Inflammatory macrophage treated with lipopolysaccharide for 4 hours (primary cell): ENCODE results near the gene COL6A1.
A peak's percentile ranks its signal among the peaks of the same experiment; 100 is the strongest.

Experiments
- DNase-seq: peaks from one replicate; pipeline ENCODE4 v3.0.0-alpha.2; 2020

The COL6A1 gene

GRCh38 chr21:45981151-45982091, at the start of gene COL6A1:
COL6A1 (plus strand) TSS chr21:45981770; CDS start chr21:45981851, 81 bp downstream.
- peak; percentile 51 for DNase-seq

GRCh38 chr21:45932922-45933502, 48.6 kb upstream of the COL6A1 start:
- DNase-seq = no peak

GRCh38 chr21:45934085-45934484, 47.5 kb upstream of the COL6A1 start:
- no peak for DNase-seq

DNA sequence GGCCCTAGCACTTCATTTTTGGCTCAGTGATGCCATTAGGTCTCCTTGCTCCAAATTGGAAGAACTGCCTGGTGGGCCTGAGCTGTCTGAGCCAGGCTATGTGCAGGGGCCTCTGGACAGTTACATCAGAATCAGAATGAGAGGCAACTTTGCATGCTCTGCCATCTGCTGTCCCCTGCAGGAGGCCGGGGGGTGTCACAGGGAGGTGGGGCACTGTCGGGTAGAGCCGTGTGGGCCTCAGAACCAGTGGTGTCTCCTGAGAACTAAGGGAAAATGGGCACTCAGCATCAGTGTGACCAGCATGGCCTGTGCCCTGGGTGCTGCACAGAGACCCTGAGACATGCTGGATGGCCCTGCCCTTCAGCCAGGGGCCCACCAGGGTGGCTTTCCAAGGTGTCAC, 47.0 kb upstream of the COL6A1 start:
- DNase-seq = no peak

GRCh38 chr21:45935628-45936027, 45.9 kb upstream of the COL6A1 start:
- no peak for DNase-seq

GRCh38 chr21:45937721-45938452, 43.7 kb upstream of the COL6A1 start:
- no peak for DNase-seq

DNA sequence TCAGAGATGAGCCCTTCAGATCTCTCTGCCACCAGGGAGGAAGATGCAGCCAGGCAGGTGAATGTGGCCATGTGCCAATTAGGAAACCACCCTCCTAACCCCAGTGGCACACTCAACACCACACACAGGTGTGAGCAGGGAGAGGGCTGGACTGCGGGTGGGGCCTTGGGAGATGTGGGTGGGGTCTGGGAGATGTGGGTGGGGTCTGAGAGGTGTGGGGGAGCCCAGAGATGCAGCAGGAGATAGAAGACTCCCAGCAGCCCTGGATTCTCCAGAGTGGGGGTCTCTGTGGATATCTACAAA, 43.2 kb upstream of the COL6A1 start:
- DNase-seq = no peak

DNA sequence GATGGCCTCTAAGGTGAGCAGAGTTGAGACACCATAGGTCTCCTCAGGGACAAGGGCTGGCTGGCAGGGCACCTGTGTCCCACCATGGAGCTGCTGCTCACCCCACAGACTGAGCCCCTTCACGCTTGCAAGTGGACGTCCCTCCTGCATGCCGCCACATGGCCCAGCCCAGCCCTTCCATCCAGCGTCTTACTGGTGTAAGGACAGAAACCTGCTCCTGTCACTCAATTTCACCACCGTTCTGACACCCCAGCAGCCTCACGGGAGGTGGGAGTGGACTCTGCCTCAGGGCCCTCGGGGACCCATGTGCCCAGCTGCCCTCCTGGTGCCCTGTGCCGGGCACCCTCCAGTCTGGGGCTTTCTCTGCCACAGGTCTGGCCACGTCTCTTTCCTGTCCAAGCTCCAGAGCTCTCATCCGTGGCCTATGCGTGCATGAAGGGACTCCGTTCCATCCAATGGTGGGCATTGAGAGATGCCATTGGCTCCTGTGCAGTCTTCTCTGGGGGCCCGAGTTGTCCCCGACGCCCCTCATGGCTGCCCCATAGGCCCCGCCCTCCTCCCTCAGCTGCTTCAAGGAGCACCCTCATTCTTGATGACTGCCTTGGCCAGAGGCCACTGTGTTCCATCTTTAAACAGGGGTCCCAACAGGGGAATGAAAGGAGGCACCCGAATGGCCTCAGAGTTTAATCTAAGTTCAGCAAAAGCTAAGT, 42.6 kb upstream of the COL6A1 start:
- no peak for DNase-seq

- DNase-seq = no peak
Measured at GRCh38 chr21:45939521-45940045, 42.0 kb upstream of the COL6A1 start.

DNA sequence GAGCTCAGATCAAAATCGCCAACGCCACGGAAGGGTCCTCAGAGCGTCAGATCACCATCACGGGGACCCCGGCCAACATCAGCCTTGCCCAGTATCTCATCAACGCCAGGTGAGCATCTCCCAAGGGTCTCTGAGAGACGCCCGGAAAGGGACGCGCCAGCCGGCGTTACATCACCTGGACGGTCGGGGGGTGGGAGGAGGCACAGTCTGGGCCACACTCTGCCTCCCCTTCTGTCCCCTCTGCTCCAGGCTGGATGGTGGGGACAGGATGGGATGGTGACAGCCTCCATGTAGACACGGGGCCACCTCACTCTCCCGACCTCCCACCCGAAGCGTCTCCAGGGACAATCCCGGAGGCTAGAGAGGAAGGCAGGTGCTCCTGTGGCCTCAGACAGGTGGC, 41.5 kb upstream of the COL6A1 start:
- no peak for DNase-seq

- no peak for DNase-seq
Measured at GRCh38 chr21:45940621-45941337, 40.8 kb upstream of the COL6A1 start.

DNA sequence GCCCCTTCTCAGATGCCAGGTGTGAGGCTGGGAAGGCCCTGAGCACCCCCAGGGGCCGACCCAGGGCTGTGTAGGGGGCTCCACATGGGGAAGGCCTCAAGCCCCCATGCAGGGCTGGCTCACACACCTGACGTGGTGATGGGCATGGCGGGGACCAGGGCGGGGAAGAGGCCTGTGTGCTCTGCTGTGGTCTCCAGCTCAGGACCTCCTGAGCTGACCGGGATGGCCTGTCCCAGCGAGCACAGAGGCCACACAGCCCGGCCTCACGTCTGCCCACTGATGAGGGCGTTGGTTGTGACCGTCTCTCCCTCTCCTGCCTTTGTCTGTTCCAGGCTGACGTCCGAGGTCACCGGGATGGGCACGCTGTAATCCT, 40.2 kb upstream of the COL6A1 start:
- DNase-seq = no peak

- no peak for DNase-seq
Measured at GRCh38 chr21:45941717-45942546, 39.6 kb upstream of the COL6A1 start.

- DNase-seq = no peak
Measured at GRCh38 chr21:45942755-45943629, 38.6 kb upstream of the COL6A1 start.

GRCh38 chr21:45943630-45944540, 37.7 kb upstream of the COL6A1 start:
- no peak for DNase-seq

DNA sequence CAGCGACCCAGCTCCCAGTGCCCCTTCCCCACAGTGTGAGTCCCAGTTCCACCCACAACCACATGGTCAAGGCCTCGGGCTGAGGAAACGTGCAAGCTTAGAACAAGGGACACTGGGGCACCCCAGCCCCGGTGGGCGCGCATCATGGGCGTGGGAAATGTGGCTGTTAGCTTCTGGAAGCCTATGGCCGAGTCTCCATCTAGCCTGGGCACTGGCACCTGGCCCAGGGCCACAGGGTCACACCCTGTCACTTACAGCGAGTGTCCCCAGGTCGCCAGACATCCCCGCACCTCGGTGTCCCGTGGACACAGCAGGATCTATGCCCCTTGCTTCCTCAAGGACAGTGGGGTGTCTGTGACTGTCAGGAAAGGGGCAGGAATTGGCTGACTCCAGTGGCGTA, 37.0 kb upstream of the COL6A1 start:
- no peak for DNase-seq

DNA sequence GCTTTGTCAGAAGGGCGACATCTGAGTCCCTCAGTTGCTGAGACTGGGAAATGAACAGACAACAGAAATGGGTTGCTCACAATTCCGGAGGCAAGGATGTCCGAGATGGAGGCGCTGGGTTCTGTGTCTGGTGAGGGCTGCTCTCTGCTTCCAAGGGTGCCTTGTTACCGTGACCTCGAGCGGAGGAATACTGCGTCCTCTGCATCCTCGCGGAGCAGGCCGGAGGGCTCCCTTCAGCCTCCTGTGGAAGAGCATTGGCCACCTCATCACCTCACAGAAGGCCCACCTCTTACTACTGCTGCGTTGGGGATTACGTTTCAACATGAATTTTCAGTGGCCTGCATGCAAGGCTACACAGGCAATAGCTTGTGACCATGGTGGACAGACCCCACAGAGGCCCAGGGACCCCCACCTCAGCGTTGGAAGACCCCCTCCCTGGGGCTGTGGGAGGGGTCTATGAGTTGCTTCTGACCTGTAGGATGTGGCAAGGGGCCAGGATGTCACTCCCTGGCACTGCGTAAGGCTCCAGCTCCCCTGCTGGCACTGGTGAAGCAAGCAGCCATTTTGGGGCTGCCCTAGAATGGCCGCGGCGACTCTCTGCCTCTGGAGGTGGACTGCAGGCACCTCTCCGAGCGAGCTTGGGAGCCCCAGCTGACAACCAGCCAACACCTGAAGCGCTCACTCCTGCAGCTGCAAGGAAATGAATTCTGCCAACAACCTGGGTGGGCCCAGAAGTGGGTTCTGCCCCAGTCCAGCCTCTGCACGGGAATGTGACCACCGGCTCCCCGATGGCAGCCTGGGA, 36.3 kb upstream of the COL6A1 start:
- no peak for DNase-seq

DNA sequence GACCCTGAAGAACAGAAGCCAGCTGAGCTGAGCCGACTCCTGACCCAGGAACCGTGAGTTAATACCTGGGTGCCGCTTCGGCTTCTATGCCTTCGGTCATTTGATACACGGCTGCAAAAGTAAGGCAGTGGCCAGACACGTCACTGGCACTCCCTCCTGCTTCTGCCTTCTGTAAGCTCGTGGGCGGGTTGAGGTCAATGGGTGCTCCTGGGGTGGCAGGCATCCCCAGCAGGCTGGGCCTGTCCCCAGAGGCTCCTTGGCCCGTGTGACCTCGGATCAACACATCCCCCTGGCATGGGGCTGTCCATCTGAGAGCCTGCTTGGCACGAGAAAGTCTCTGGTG, 35.7 kb upstream of the COL6A1 start:
- no peak for DNase-seq

DNA sequence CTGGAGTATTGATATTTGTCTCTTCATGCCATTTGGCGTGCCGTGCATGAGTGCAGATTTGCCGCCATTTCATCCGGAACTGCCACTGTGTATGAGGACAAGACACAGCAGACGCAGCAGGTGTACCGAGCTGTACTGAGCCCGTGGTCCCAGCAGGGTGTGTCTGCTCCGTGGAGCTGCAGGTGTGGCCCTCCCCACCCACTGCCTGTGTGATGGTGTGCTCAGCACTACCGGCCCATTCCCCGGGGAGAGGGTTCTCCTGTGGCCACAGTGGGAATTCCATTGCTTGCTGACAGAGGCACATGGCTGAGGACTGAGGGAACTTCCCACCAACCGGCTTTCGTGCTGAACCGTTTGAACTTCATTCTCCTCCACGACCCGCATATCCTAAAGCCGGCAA, 34.3 kb upstream of the COL6A1 start:
- DNase-seq = no peak
